K562 (cell line): ENCODE measurements around the gene ZNF862. TPM values are rescaled to one million over a fixed set of nuclear protein-coding genes. Genes with fewer than 3 reads are reported as not detected.

Experiments
- ATAC-seq: fragments of 200-7000 bp; cut with Tn5 transposase; 3 replicates; pipeline ENCODE4 v1.9.1; 2020; ENCODE audit warnings: moderate library complexity
- BruUV-seq: library from RNA; stranded (reverse); fragments of 400-500 nt; replicated peaks from 2 replicates; lab custom pipeline; 2021; lab: Mats Ljungman, UMichigan
- CTCF ChIA-PET: fragments of 300-600 bp; formaldehyde crosslinking; extraction: SDS; loops from one replicate; lab custom pipeline; 2021; ENCODE audit warnings: low intra/inter-chr PET ratio; lab: Yijun Ruan, JAX
- POLR2A ChIA-PET: fragments of 300-600, 350-650 bp; sonication (Branson Sonifier 250); formaldehyde crosslinking; extraction: SDS; loops from one replicate; lab custom pipeline; 2021; ENCODE audit warnings: antibody characterized with exemption, inconsistent platforms; lab: Yijun Ruan, JAX
- DNase-seq, 4 experiments: peaks; one replicate each; pipeline versions ENCODE4 v3.0.0 to v3.0.0-alpha.2; 2011 to 2018; ENCODE audit warnings: low spot score in 3 of 4, mixed read lengths in 3 of 4; ENCODE audit errors: extremely low read depth in 1 of 4
- FAIRE-seq: peaks from 2 replicates; lab custom pipeline; 2011; peaks lifted over from hg19 to GRCh38; lab: Jason Lieb, UNC
- H2AFZ ChIP-seq: 2 replicates; pipeline ENCODE4 v1.6.0; 2011; ENCODE audit warnings: low read depth, low read length, control low read depth, inconsistent platforms
- H3K27ac ChIP-seq: fragments of 200-600 bp; 3 replicates; pipeline ENCODE4 v1.8.0; 2011; ENCODE audit warnings: low read depth, mild to moderate bottlenecking, control low read depth, inconsistent platforms, low read length, moderate library complexity, mixed read lengths; ENCODE audit errors: extremely low read depth
- H3K27me3 ChIP-seq, 2 experiments: fragments of 300-600 bp in 1 of 2; 2 replicates in 1 of 2; 3 replicates in 1 of 2; pipeline versions ENCODE4 v1.6.0 to v1.8.0; 2011; ENCODE audit warnings: inconsistent platforms in 2 of 2, low read length in 2 of 2, mild to moderate bottlenecking in 1 of 2, mixed read lengths in 1 of 2, moderate library complexity in 1 of 2; ENCODE audit not compliant: control insufficient read depth in 2 of 2, insufficient read depth in 2 of 2
- H3K36me3 ChIP-seq: fragments of 300-600 bp; 3 replicates; pipeline ENCODE4 v1.8.0; 2011; ENCODE audit warnings: mild to moderate bottlenecking, low read length, inconsistent platforms; ENCODE audit not compliant: control insufficient read depth, insufficient read depth
- H3K4me1 ChIP-seq, 2 experiments: fragments of 200-600 bp in 1 of 2; replicated peaks in 1 of 2; 2 replicates in 1 of 2; 3 replicates in 1 of 2; pipeline versions ENCODE4 v1.5.1 to v1.8.0; 2011; ENCODE audit warnings: inconsistent platforms in 2 of 2, low read length in 2 of 2, mild to moderate bottlenecking in 1 of 2, mixed read lengths in 1 of 2, moderate library complexity in 1 of 2; ENCODE audit not compliant: control insufficient read depth in 2 of 2, insufficient read depth in 2 of 2
- H3K4me2 ChIP-seq: 2 replicates; pipeline ENCODE4 v1.6.1; 2011; ENCODE audit warnings: low read length, control low read depth, inconsistent platforms, mixed read lengths; ENCODE audit not compliant: insufficient read depth
- H3K4me3 ChIP-seq: fragments of 200-600 bp; sonication (generic), shearing (Covaris generic); 2 replicates; pipeline ENCODE4 v1.5.1; 2016; ENCODE audit warnings: control low read depth, inconsistent platforms
- H3K79me2 ChIP-seq: fragments of 200-600 bp; 3 replicates; pipeline ENCODE4 v1.8.0; 2011; ENCODE audit warnings: low read length, inconsistent platforms; ENCODE audit not compliant: control insufficient read depth, insufficient read depth
- H3K9ac ChIP-seq, 2 experiments: 2 replicates each; pipeline versions ENCODE4 v1.6.0 to v1.6.1; 2011; ENCODE audit warnings: low read depth in 2 of 2, low read length in 2 of 2, control low read depth in 1 of 2, inconsistent platforms in 1 of 2, mild to moderate bottlenecking in 1 of 2, mixed read lengths in 1 of 2; ENCODE audit not compliant: insufficient read depth in 1 of 2
- H3K9me1 ChIP-seq: one replicate; pipeline ENCODE4 v1.6.0; 2011; ENCODE audit warnings: inconsistent platforms, mild to moderate bottlenecking, low read length, moderate library complexity; ENCODE audit not compliant: control insufficient read depth, insufficient read depth
- H3K9me3 ChIP-seq: replicated peaks from 2 replicates; pipeline ENCODE4 v1.5.1; 2011; ENCODE audit warnings: low read depth, low read length, inconsistent platforms; ENCODE audit not compliant: control insufficient read depth, insufficient read depth
- H4K20me1 ChIP-seq: replicated peaks from 2 replicates; pipeline ENCODE4 v1.6.1; 2011; ENCODE audit warnings: low read length, inconsistent platforms, mixed read lengths; ENCODE audit not compliant: control insufficient read depth, insufficient read depth
- RBM22 ChIP-seq: fragments of 200-400 bp; formaldehyde crosslinking; IDR thresholded peaks from 2 replicates; pipeline ENCODE4 v1.6.1; 2018; ENCODE audit warnings: low read length, low read depth; ENCODE audit not compliant: poor library complexity, severe bottlenecking
- ZFPM2 ChIP-seq: fragments of 250-450 bp; sonication (Bioruptor Pico); IDR thresholded peaks from 2 replicates; pipeline ENCODE4 v1.5.1; 2022; ENCODE audit warnings: mild to moderate bottlenecking
- WGBS: fragments of 100-300 bp; shearing (Covaris generic); methylation state at CpG from one replicate; pipeline ENCODE4 v1.1.6; 2016; ENCODE audit warnings: low coverage, mixed read lengths; ENCODE audit not compliant: insufficient coverage; ENCODE audit errors: missing lambda C conversion rate; 5-methylcytosine and 5-hydroxymethylcytosine counted together
- in situ Hi-C: fragments of 300-500 bp; cut with MboI; formaldehyde crosslinking; loops from 4 replicates; pipeline ENCODE4 v1.15.0; 2018; ENCODE audit warnings: inconsistent platforms, mixed read lengths
- intact Hi-C: fragments of 100-400 bp; cut with micrococcal nuclease; formaldehyde crosslinking; loops from 2 replicates; pipeline ENCODE4 v1.14.2; 2022
- polyA plus RNA-seq, 8 experiments: library from polyadenylated mRNA; depleted of rRNA in 4 of 8; stranded (reverse) in 5 of 8; unstranded in 3 of 8; fragments of >200 nt; fragmentation: Nextera tagmentation in 2 of 8; fragmentation: Illumina TruSeq in 1 of 8; extraction: Ambion mirVana in 2 of 8; extraction: Trizol in 1 of 8; gene quantifications; 2 replicates each; pipeline versions ENCODE4 v1.2.1 to v1.2.3, GENCODE V29; 2011 to 2014; ENCODE audit warnings: inconsistent platforms in 1 of 8, missing spikeins in 1 of 8
- total RNA-seq, 7 experiments: library from RNA; depleted of rRNA in 6 of 7; stranded (reverse); fragments of >200 nt in 6 of 7; fragmentation: Illumina TruSeq in 2 of 7; extraction: Trizol in 2 of 7; gene quantifications; 2 replicates each; pipeline versions ENCODE4 v1.2.1 to v1.2.3, GENCODE V29; 2011 to 2021; ENCODE audit warnings: low replicate concordance in 1 of 7
- TF ChIP-seq, protein P1 (sequence below): fragments of 450-650 bp; IDR thresholded peaks from 2 replicates; pipeline ENCODE4 v1.6.1; 2016; ENCODE audit warnings: low read depth, mild to moderate bottlenecking, moderate library complexity

Gene ZNF862
- total and polyA plus RNA-seq, 9 of the 15 experiments (the other 6 are each of a cell fraction or from before 2014, with no cell fraction given): 1.1 to 3.9 (median 2.6) TPM

DNA sequence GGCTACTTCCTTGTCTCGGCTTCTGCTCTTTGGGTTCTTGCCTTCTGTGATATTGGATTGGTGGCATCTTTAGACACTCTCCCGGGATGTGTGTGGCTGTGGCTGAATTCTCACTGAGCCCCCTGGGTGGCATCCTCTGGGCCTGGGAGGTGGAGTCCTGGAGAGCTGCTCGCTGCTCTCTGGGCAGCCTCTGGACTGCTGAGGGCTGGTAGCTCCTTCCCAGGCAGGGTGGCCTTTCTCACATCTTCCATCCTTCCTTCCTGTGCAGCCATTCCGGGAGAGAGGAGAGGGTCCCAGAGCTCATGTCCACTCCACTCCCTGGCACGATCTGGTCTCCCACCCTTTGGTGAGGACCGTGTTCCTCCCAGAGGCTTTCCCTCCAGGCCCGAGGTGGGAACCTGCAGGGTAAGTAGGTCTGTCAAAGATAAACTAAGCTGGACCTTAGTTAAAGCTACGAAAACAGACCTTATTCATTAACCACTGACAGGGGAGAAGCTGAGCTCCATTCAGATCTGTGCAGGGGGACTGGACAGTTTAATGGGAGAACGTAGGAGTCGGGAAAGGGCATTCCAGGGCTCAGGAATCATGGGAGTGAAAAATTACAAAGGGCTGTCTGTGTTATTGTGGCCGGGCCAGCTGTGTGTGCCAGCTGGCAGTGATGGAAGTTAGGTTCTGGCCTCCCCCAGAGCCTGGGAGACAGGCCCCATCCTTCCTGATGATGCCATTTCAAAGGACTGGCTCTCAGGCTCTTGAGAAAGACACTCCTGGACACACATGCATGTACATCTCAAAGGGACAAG is 44.3 kb downstream of the ZNF862 start:
- Histone ChIP-seq H3K79me2 (no peaks in the 10 kb centered on the region), H3K4me3 (no peak overlapping the region), H3K9me3 (no peaks in the 10 kb centered on the region), H3K4me2 (no peak overlapping the region), H2AFZ (no peak overlapping the region), H3K27me3 (peaks cover 15 to 42% of the 10 kb centered on the region in 2 experiments; a peak in 4 of 5 replicates), H3K27ac (no peak overlapping the region), H4K20me1 (peaks cover 11% of the 10 kb centered on the region; the same call in 1 of the 2 replicates)
- in situ Hi-C loops: no loop called here
- WGBS: 9% methylated on average over 11 of the region's 11 CpGs
- no TSS peak for BruUV-seq
- ATAC-seq: no peak
- DNase-seq: no peak
- intact Hi-C loops: loop anchor here (5.0 kb wide), 2 partner anchors 165 to 395 kb away; no protein-coding TSS in a partner anchor
- FAIRE-seq: no peak
- TF ChIP-seq RBM22 (no peak), ZFPM2 (CRISPR knock-in tag) (no peak)
- TF ChIP-seq, protein P1, sequence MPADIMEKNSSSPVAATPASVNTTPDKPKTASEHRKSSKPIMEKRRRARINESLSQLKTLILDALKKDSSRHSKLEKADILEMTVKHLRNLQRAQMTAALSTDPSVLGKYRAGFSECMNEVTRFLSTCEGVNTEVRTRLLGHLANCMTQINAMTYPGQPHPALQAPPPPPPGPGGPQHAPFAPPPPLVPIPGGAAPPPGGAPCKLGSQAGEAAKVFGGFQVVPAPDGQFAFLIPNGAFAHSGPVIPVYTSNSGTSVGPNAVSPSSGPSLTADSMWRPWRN: no peak
- TF ChIP-seq, all 486 proteins: peak for 0
- H3K9me1 ChIP-seq: no peaks in the 10 kb centered on the region
- H3K36me3 ChIP-seq: no peaks in the 10 kb centered on the region
- peak overlapping the region in 1 of 2 experiments; percentile 64; a peak in 2 of 4 replicates for H3K9ac ChIP-seq
- CTCF ChIA-PET: interaction anchor here (0.5 kb wide), 1 partner anchor 257 kb away, joined by 3 read pairs; no protein-coding TSS in a partner anchor
- peaks cover 10 to 22% of the 10 kb centered on the region in 2 experiments for H3K4me1 ChIP-seq
- POLR2A ChIA-PET: interaction anchor here (1.1 to 2.1 kb wide), 2 partner anchors 7 to 15 kb away, joined by 6 to 7 read pairs; no protein-coding TSS in a partner anchor
